ENCODE results near the gene GHITM. TPM values are rescaled to one million over a fixed set of nuclear protein-coding genes. Genes with fewer than 3 reads are reported as not detected.

The GHITM gene
- total RNA-seq, 1 experiment from 2014 or later: 156 TPM

- TF ChIP-seq POLR2AphosphoS5 (IDR thresholded peaks at IDR 0.05; ENCODE audit: low read depth, low read length): peak; percentile 54
- no peak for TF ChIP-seq SIN3A (IDR thresholded peaks at IDR 0.05; ENCODE audit: low read depth)
- TF ChIP-seq RAD21 (IDR thresholded peaks at IDR 0.05; ENCODE audit: low read depth): no peak
- TF ChIP-seq YY1 (IDR thresholded peaks at IDR 0.05; ENCODE audit: extremely low read depth, insufficient replicate concordance, low read depth, low read length): no peak
- TF ChIP-seq TCF7L2 (IDR thresholded peaks at IDR 0.05; ENCODE audit: borderline replicate concordance, extremely low read depth, insufficient read depth, insufficient read length): no peak
- no peak for TF ChIP-seq POLR2A (IDR thresholded peaks at IDR 0.05; ENCODE audit: borderline replicate concordance, extremely low read depth, insufficient read depth, insufficient read length)
- no peak for TF ChIP-seq REST (IDR thresholded peaks at IDR 0.05; ENCODE audit: low read depth)
- ATAC-seq (no peak), DNase-seq (ENCODE audit: low read depth, low spot score) (no peak)
- Histone ChIP-seq H3K27ac (ENCODE audit: low read depth, low read length) (no peak overlapping the region), H3K27me3 (ENCODE audit: insufficient read depth, low read length) (no peaks in the 10 kb centered on the region), H3K4me3 (replicated peaks in 1 of 2; ENCODE audit: low read depth in 1 of 2, low read length in 2 of 2) (no peak overlapping the region), H3K4me1 (ENCODE audit: control insufficient read depth in 1 of 2, insufficient read depth in 2 of 2, low read length in 2 of 2) (no peaks in the 10 kb centered on the region), H3K4me2 (ENCODE audit: low read length) (no peak overlapping the region), H3K9me3 (ENCODE audit: control insufficient read depth in 1 of 2, insufficient read depth in 1 of 2, low read depth in 1 of 2, low read length in 2 of 2) (no peaks in the 10 kb centered on the region), H3K9me2 (ENCODE audit: insufficient read depth) (no peaks in the 10 kb centered on the region), H3K79me2 (ENCODE audit: insufficient read depth, low read length) (no peaks in the 10 kb centered on the region), H4K20me1 (ENCODE audit: insufficient read depth) (no peaks in the 10 kb centered on the region), H3K36me3 (ENCODE audit: control insufficient read depth in 1 of 2, insufficient read depth in 2 of 2, low read length in 2 of 2) (peaks cover 21% of the 10 kb centered on the region in 2 experiments; a peak in 3 of 4 replicates), H3K9ac (ENCODE audit: low read length) (no peak overlapping the region), H2AFZ (ENCODE audit: low read depth, low read length, poor library complexity, severe bottlenecking) (no peak overlapping the region)
- BruUV-seq (replicated peaks): no TSS peak
- intact Hi-C loops (cut with micrococcal nuclease): no loop called here
- POLR2A ChIA-PET: no interaction called here
- RAD21 ChIA-PET (ENCODE audit: low non-redundant PET in 1 of 2, low total read pairs in 2 of 2, uncharacterized antibody in 2 of 2, unreplicated experiment in 2 of 2): no interaction called here
- CTCF ChIA-PET: interaction anchor here (1.0 kb wide), 1 partner anchor 9 kb away, joined by 3 read pairs; no protein-coding TSS in a partner anchor
Observed at GRCh38 chr10:84156768-84157167, 17.5 kb downstream of the GHITM start.
